HEK293 (cell line): Measurements from ENCODE around the gene PRKCE.

Source experiments
- CTCF ChIA-PET: fragments of 350-600 bp; formaldehyde crosslinking; extraction: SDS; loops from one replicate; lab custom pipeline; 2021; ENCODE audit warnings: antibody characterized with exemption; lab: Yijun Ruan, JAX
- POLR2A ChIA-PET: fragments of 300-600 bp; formaldehyde crosslinking; extraction: SDS; loops from one replicate; lab custom pipeline; 2020; ENCODE audit warnings: antibody characterized with exemption, inconsistent platforms; lab: Yijun Ruan, JAX
- H3K27ac ChIP-seq: fragments of 200-500 bp; sonication (Bioruptor generic); 2 replicates; pipeline ENCODE4 v1.5.1; 2014; ENCODE audit warnings: low read depth, low read length, control low read depth, inconsistent platforms; ENCODE audit errors: extremely low read depth
- H3K36me3 ChIP-seq, 2 experiments: fragments of 200-500 bp in 1 of 2; sonication (Bioruptor generic) in 1 of 2; 1 replicate in 1 of 2; 2 replicates in 1 of 2; pipeline ENCODE4 v1.5.1; 2014 to 2017; ENCODE audit warnings: inconsistent platforms in 2 of 2, low read length in 2 of 2; ENCODE audit not compliant: control insufficient read depth in 2 of 2, insufficient read depth in 1 of 2
- H3K4me1 ChIP-seq: fragments of 200-500 bp; sonication (Bioruptor generic); 2 replicates; pipeline ENCODE4 v1.5.1; 2014; ENCODE audit warnings: mild to moderate bottlenecking, low read length, inconsistent platforms; ENCODE audit not compliant: control insufficient read depth, insufficient read depth
- H3K4me3 ChIP-seq: 2 replicates; pipeline ENCODE4 v1.5.1; 2011; ENCODE audit warnings: low read depth, mild to moderate bottlenecking, control low read depth, low read length, moderate library complexity
- H3K9me3 ChIP-seq: fragments of 200-500 bp; sonication (Bioruptor generic); 2 replicates; pipeline ENCODE4 v1.5.1; 2014; ENCODE audit warnings: low read depth, low read length, inconsistent platforms; ENCODE audit not compliant: control insufficient read depth, insufficient read depth
- GLIS1 ChIP-seq: fragments of 450-650 bp; formaldehyde crosslinking; IDR thresholded peaks from 2 replicates; pipeline ENCODE4 v1.5.1; 2016; ENCODE audit warnings: missing biosample characterization, missing genetic modification characterization
- OSR2 ChIP-seq: fragments of 450-650 bp; formaldehyde crosslinking; IDR thresholded peaks from 2 replicates; pipeline ENCODE4 v1.5.1; 2016; ENCODE audit warnings: missing biosample characterization, missing genetic modification characterization
- REPIN1 ChIP-seq: fragments of 450-650 bp; formaldehyde crosslinking; IDR thresholded peaks from 2 replicates; pipeline ENCODE4 v1.5.1; 2017; ENCODE audit warnings: missing biosample characterization, missing genetic modification characterization, low read depth
- ZBTB1 ChIP-seq: fragments of 450-650 bp; formaldehyde crosslinking; IDR thresholded peaks from 2 replicates; pipeline ENCODE4 v1.5.1; 2016; ENCODE audit warnings: missing biosample characterization, missing genetic modification characterization
- ZBTB49 ChIP-seq: fragments of 450-650 bp; formaldehyde crosslinking; IDR thresholded peaks from 2 replicates; pipeline ENCODE4 v1.5.1; 2016; ENCODE audit warnings: missing biosample characterization, missing genetic modification characterization, low read depth
- ZNF114 ChIP-seq: fragments of 450-650 bp; formaldehyde crosslinking; IDR thresholded peaks from 2 replicates; pipeline ENCODE4 v1.5.0; 2017; ENCODE audit warnings: missing biosample characterization, missing genetic modification characterization
- ZNF132 ChIP-seq: fragments of 450-650 bp; formaldehyde crosslinking; IDR thresholded peaks from 2 replicates; pipeline ENCODE4 v1.5.1; 2017; ENCODE audit warnings: missing biosample characterization, missing genetic modification characterization, borderline replicate concordance
- ZNF133 ChIP-seq: fragments of 450-650 bp; formaldehyde crosslinking; IDR thresholded peaks from 2 replicates; pipeline ENCODE4 v1.5.1; 2016; ENCODE audit warnings: missing biosample characterization, missing genetic modification characterization
- ZNF292 ChIP-seq: fragments of 450-650 bp; formaldehyde crosslinking; IDR thresholded peaks from 2 replicates; pipeline ENCODE4 v1.5.1; 2016; ENCODE audit warnings: low read depth, missing biosample characterization, missing genetic modification characterization, borderline replicate concordance
- ZNF350 ChIP-seq: fragments of 450-650 bp; formaldehyde crosslinking; IDR thresholded peaks from 2 replicates; pipeline ENCODE4 v1.5.0; 2017; ENCODE audit warnings: missing biosample characterization, mild to moderate bottlenecking, missing genetic modification characterization
- ZNF366 ChIP-seq: fragments of 450-650 bp; formaldehyde crosslinking; conservative IDR thresholded peaks from 2 replicates; pipeline ENCODE4 v1.5.1; 2016; ENCODE audit warnings: missing biosample characterization, missing genetic modification characterization
- ZNF404 ChIP-seq: fragments of 450-650 bp; formaldehyde crosslinking; IDR thresholded peaks from 2 replicates; pipeline ENCODE4 v1.5.1; 2017; ENCODE audit warnings: missing biosample characterization, missing genetic modification characterization
- ZNF510 ChIP-seq: fragments of 450-650 bp; formaldehyde crosslinking; IDR thresholded peaks from 2 replicates; pipeline ENCODE4 v1.5.1; 2018; ENCODE audit warnings: mild to moderate bottlenecking, missing genetic modification characterization, missing biosample characterization; ENCODE audit not compliant: insufficient replicate concordance
- ZNF544 ChIP-seq: fragments of 450-650 bp; formaldehyde crosslinking; IDR thresholded peaks from 2 replicates; pipeline ENCODE4 v1.5.0; 2017; ENCODE audit warnings: missing biosample characterization, missing genetic modification characterization
- ZNF555 ChIP-seq: fragments of 450-650 bp; formaldehyde crosslinking; conservative IDR thresholded peaks from 2 replicates; pipeline ENCODE4 v1.5.1; 2017; ENCODE audit warnings: missing biosample characterization, mild to moderate bottlenecking, missing genetic modification characterization, inconsistent platforms
- ZNF629 ChIP-seq: fragments of 450-650 bp; formaldehyde crosslinking; IDR thresholded peaks from 2 replicates; pipeline ENCODE4 v1.5.1; 2017; ENCODE audit warnings: missing biosample characterization, missing genetic modification characterization
- ZXDB ChIP-seq: fragments of 450-650 bp; formaldehyde crosslinking; IDR thresholded peaks from 2 replicates; pipeline ENCODE4 v1.5.1; 2016; ENCODE audit warnings: missing biosample characterization, missing genetic modification characterization
- TF ChIP-seq, protein P1 (sequence below): fragments of 450-650 bp; formaldehyde crosslinking; IDR thresholded peaks from 2 replicates; pipeline ENCODE4; 2016; ENCODE audit warnings: missing biosample characterization, missing genetic modification characterization
- TF ChIP-seq, protein P2 (sequence below): fragments of 450-650 bp; formaldehyde crosslinking; IDR thresholded peaks from 2 replicates; pipeline ENCODE4 v1.5.1; 2017; ENCODE audit warnings: missing biosample characterization, missing genetic modification characterization
- TF ChIP-seq, protein P3 (sequence below): fragments of 450-650 bp; formaldehyde crosslinking; IDR thresholded peaks from 2 replicates; pipeline ENCODE4 v1.5.1; 2016; ENCODE audit warnings: missing biosample characterization, missing genetic modification characterization

Gene PRKCE

GRCh38 chr2:45813003-45813941 lies 161.8 kb downstream of the PRKCE start (continued):
- TF ChIP-seq ZBTB49 (tag by site-specific recombination) (no peak), GLIS1 (tag by site-specific recombination) (peak; percentile 62), ZNF629 (tag by site-specific recombination) (peak; percentile 57), ZNF132 (tag by site-specific recombination) (no peak), ZNF366 (tag by site-specific recombination) (peak; percentile 54), ZXDB (tag by site-specific recombination) (peak; percentile 61), ZNF292 (no peak), ZNF114 (tag by site-specific recombination) (no peak), OSR2 (tag by site-specific recombination) (peak; percentile 70)

- TF ChIP-seq ZNF404 (tag by site-specific recombination) (no peak), ZBTB1 (tag by site-specific recombination) (no peak), ZNF510 (tag by site-specific recombination) (no peak), ZNF350 (tag by site-specific recombination) (no peak), ZNF133 (no peak), ZNF544 (no peak), ZNF555 (no peak), REPIN1 (tag by site-specific recombination) (no peak)
- TF ChIP-seq, protein P1, sequence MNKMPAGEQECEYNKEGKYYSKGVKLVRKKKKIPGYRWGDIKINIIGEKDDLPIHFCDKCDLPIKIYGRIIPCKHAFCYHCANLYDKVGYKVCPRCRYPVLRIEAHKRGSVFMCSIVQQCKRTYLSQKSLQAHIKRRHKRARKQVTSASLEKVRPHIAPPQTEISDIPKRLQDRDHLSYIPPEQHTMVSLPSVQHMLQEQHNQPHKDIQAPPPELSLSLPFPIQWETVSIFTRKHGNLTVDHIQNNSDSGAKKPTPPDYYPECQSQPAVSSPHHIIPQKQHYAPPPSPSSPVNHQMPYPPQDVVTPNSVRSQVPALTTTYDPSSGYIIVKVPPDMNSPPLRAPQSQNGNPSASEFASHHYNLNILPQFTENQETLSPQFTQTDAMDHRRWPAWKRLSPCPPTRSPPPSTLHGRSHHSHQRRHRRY (tag by site-specific recombination), result no peak
- TF ChIP-seq, protein P2, sequence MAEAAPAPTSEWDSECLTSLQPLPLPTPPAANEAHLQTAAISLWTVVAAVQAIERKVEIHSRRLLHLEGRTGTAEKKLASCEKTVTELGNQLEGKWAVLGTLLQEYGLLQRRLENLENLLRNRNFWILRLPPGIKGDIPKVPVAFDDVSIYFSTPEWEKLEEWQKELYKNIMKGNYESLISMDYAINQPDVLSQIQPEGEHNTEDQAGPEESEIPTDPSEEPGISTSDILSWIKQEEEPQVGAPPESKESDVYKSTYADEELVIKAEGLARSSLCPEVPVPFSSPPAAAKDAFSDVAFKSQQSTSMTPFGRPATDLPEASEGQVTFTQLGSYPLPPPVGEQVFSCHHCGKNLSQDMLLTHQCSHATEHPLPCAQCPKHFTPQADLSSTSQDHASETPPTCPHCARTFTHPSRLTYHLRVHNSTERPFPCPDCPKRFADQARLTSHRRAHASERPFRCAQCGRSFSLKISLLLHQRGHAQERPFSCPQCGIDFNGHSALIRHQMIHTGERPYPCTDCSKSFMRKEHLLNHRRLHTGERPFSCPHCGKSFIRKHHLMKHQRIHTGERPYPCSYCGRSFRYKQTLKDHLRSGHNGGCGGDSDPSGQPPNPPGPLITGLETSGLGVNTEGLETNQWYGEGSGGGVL (tag by site-specific recombination), result no peak
- TF ChIP-seq, protein P3, sequence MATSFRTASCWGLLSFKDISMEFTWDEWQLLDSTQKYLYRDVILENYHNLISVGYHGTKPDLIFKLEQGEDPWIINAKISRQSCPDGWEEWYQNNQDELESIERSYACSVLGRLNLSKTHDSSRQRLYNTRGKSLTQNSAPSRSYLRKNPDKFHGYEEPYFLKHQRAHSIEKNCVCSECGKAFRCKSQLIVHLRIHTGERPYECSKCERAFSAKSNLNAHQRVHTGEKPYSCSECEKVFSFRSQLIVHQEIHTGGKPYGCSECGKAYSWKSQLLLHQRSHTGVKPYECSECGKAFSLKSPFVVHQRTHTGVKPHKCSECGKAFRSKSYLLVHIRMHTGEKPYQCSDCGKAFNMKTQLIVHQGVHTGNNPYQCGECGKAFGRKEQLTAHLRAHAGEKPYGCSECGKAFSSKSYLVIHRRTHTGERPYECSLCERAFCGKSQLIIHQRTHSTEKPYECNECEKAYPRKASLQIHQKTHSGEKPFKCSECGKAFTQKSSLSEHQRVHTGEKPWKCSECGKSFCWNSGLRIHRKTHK (tag by site-specific recombination), result no peak
- TF ChIP-seq, all 188 proteins: peak for 0
- Histone ChIP-seq H3K27ac (no peak overlapping the region), H3K9me3 (no peaks in the 10 kb centered on the region), H3K36me3 (no peaks in the 10 kb centered on the region), H3K4me3 (no peak overlapping the region), H3K4me1 (peaks cover 43% of the 10 kb centered on the region)
- ChIA-PET POLR2A (no interaction called here), CTCF (no interaction called here)
Measured at GRCh38 chr2:45814488-45814887, 163.0 kb downstream of the PRKCE start.
